ENCODE measurements around the gene SSC4D. TPM values are rescaled to one million over a fixed set of nuclear protein-coding genes. Genes with fewer than 3 reads are reported as not detected.

The SSC4D gene
- 1.6 and 6.3 TPM in 2 replicates for total RNA-seq

DNA sequence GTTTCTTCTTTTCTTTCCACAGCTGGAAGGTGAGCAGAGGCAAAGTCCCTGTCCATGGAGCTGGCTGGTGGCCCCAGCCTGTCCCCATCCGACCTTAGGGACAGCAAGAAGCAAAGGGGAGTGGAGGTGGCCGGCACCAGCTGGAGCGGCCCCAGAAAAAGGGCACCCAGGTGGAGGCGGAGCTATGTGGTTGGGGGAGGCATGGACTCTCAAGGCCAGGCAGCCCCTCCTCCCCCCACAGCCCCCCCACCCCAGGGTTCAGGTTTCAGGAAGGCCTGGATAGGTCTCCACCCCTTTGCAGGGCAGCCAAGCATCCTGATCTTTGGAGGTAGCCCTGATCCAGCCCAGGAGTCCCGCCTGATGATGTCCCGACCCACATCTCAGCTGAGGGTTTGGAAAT is at the start of gene SSC4D:
TSS of gene SSC4D (minus strand) at position 161 of the 400 bp plus-strand sequence. CDS start 5,258 bp downstream, outside the sequence.

DNA sequence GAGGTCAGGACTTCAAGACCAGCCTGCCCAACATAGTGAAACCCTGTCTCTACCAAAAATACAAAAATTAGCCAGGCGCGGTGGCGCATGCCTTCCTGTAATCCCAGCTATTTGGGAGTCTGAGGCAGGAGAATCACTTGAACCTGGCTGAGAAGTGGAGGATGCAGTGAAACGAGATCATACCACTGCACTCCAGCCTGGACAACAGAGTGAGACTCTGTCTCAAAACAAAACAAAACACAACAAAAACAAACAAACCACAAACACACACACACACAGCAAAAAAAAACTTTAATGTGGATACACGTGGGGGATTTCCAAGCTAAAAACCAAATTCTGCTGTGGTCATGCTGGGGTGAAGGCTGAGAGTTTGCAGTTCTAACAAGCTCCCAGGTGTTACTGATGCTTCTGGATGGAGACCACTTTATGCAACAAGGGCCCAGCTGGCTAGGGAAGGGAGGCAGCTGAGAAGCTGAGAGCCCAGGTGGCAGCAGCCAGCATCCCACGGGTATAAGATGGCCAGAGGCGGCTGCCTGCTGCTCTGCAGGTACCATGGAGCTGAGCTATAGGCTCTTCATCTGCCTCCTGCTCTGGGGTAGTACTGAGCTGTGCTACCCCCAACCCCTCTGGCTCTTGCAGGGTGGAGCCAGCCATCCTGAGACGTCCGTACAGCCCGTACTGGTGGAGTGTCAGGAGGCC is 15.1 kb upstream of the SSC4D start, which contains the start of gene ZP3:
TSS of gene ZP3 (plus strand) at position 538 of the 699 bp plus-strand sequence. CDS start at position 553, 15 bp downstream.

DNA sequence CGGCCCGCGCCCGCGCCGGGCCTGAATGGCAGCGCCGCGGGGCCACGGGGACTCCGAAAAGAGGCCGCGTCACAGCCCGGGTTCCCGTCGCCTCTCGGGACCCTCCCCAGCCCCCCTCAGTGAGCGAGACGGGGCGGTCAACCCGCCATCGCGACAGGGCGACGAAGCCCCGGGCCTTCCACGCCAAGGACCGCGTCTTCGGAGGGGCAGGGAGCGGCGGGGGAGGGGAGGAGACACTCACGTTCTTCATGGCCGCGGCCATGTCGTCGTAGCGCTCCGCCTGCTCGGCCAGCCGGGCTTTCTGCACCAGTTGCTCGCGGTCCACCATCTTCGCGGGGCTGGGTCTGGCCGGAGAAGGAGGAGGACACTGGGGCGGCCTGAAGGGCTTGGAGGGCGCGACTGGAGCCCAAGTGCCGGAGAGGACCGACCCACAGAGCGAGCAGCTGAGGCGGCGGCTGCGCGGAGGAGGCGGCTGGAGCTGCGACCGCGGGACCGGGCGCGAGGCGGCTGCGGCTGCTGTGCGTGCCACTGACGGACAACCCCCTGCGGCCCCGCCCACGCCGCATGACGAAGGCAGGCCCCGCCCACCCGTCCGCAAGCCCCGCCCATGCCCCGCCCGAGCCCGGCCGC is 50.9 kb downstream of the SSC4D start, which contains the start of gene YWHAG:
TSS of gene YWHAG (minus strand) at position 511 of the 630 bp plus-strand sequence. CDS start at position 328, 183 bp downstream.

Other genes starting within 250 kb of the SSC4D start
- gene SRRM3, start 207.8 kb downstream of the SSC4D start, total RNA-seq, result 0.87 and 2.7 TPM in 2 replicates
- gene HSPB1, start 107.0 kb downstream of the SSC4D start, total RNA-seq, result 217 and 235 TPM in 2 replicates
- gene YWHAG, start 50.7 kb downstream of the SSC4D start, total RNA-seq, result 70.7 and 82.5 TPM in 2 replicates
- gene ZP3, start 15.3 kb upstream of the SSC4D start, total RNA-seq, result 0.98 and 4.7 TPM in 2 replicates
- 10.2 and 11.8 TPM in 2 replicates for gene DTX2, start 52.0 kb upstream of the SSC4D start, total RNA-seq
- 23.4 and 47.5 TPM in 2 replicates for gene UPK3B, start 100.9 kb upstream of the SSC4D start, total RNA-seq
- gene SPDYE16, start 133.6 kb upstream of the SSC4D start, total RNA-seq, result under 0.01 and 0.39 TPM in 2 replicates
- gene POMZP3, start 217.6 kb upstream of the SSC4D start, total RNA-seq, result 4.7 and 7.1 TPM in 2 replicates